Islet of Langerhans (tissue), 1 donor: ENCODE results near the gene CCDC198.
A peak's percentile ranks its signal among the peaks of the same experiment; 100 is the strongest.

Source experiments
- FAIRE-seq: peaks from one replicate; lab custom pipeline; 2011; peaks lifted over from hg19 to GRCh38; lab: Jason Lieb, UNC

CCDC198 gene, protein sequence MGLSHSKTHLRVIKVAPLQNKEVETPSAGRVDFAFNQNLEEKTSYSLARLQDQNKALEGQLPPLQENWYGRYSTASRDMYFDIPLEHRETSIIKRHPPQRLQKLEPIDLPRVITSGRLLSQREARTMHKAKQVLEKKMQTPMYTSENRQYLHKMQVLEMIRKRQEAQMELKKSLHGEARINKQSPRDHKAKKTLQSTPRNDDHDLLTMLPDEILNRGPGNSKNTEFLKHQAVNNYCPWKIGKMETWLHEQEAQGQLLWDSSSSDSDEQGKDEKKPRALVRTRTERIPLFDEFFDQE

GRCh38 chr14:57493467-57494181 lies at the start of gene CCDC198:
TSS of gene CCDC198 (minus strand) at chr14:57493857. CDS start at chr14:57493715, 142 bp downstream.
- peak; percentile 96 for FAIRE-seq

GRCh38 chr14:57533214-57533613 lies 39.6 kb upstream of the CCDC198 start:
- FAIRE-seq, result peak; percentile 95

DNA sequence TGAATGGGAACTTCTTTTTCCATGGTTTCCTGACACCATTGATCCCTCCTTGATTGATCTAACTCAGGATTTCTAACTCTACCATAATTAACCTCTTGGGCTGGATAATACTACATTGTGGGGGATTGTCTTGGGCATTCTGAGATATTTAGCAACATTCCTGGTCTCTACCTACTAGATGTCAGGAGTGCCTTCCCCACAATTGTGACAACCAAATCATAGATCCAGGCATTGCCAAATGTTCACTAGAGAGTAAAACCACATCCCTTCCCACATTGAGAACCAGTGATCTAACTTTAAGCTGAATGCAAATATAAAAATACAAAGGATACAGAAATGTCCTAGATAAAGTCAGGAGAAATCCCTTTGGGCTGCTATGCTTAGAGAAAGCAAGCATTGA lies 36.9 kb upstream of the CCDC198 start:
- FAIRE-seq, result no peak

- no peak for FAIRE-seq
These were observed 33.3 kb upstream of the CCDC198 start for GRCh38 chr14:57526942-57527341.

DNA sequence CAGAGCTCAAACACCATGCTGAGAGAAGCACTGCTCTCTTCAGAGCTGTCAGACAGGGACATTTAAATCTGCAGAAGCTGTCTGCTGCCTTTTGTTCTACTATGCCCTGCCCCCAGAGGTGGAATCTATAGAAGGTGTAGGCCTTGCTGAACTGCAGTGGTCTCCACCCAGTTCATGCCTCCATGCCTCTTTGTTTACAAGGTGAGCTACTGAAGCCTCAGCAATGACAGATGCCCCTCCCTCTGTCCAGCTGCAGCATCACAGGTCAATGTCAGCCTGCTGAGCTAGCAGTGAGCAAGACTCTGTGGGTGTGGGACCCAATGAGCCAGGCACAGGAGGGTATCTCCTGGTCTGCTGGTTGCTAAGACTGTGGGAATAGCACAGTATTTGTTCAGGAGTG lies 25.4 kb upstream of the CCDC198 start:
- no peak for FAIRE-seq

GRCh38 chr14:57512220-57512619 lies 18.6 kb upstream of the CCDC198 start:
- FAIRE-seq, result peak; percentile 38

GRCh38 chr14:57508756-57509155 lies 15.1 kb upstream of the CCDC198 start:
- FAIRE-seq, result no peak

- FAIRE-seq, result no peak
These were observed 9.1 kb upstream of the CCDC198 start for GRCh38 chr14:57502586-57503254.

- no peak for FAIRE-seq
These were observed 7.4 kb upstream of the CCDC198 start for GRCh38 chr14:57501039-57501557.

- peak; percentile 62 for FAIRE-seq
These were observed 5.0 kb upstream of the CCDC198 start for GRCh38 chr14:57498659-57499058.

DNA sequence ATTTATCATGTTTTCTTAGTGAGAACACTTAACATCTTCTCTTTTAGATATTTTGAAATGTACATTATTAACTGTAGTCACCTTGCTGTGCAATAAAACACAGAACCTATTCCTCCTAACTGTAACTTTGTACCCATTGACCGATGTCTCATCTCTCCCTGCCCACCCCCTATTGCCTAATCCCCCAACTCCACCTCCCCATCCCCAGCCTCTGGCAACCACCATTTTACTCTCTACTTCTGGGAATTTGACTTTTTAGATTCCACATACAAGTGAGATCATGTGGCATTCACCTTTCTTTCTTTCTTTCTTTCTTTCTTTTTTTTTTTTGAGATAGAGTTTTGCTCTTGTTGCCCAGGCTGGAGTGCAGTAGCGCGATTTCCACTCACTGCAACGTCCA lies 4.4 kb upstream of the CCDC198 start:
- FAIRE-seq, result no peak

- FAIRE-seq, result no peak
These were observed 1.8 kb upstream of the CCDC198 start for GRCh38 chr14:57495416-57495815.

GRCh38 chr14:57492859-57493258 lies 798 bp downstream of the CCDC198 start:
- FAIRE-seq, result peak; percentile 73

GRCh38 chr14:57491640-57492039 lies 2.0 kb downstream of the CCDC198 start:
- no peak for FAIRE-seq

GRCh38 chr14:57487771-57488170 lies 5.9 kb downstream of the CCDC198 start:
- FAIRE-seq, result no peak

GRCh38 chr14:57486767-57487379 lies 6.8 kb downstream of the CCDC198 start:
- FAIRE-seq, result peak; percentile 100

DNA sequence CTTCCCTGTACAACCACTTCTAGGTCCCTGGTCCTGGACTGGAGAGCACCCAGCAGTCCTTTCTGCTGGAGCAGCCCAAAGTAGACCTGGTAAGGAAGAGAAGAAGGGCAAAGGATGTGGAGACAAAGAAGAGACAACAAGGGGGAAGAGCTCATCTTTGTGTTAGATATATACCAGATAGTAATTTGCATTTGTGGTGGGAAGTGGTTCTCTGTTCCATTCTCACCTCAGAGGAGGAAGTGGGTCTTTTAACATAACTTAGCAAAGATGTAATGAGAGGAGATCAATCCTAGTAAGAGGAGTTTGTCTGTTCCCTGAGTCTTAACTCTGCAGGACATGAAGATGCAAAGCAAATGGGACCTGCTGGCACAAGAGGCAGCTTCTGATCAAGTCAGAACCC lies 8.0 kb downstream of the CCDC198 start:
- FAIRE-seq, result no peak

GRCh38 chr14:57482120-57482519 lies 11.5 kb downstream of the CCDC198 start:
- FAIRE-seq, result no peak

DNA sequence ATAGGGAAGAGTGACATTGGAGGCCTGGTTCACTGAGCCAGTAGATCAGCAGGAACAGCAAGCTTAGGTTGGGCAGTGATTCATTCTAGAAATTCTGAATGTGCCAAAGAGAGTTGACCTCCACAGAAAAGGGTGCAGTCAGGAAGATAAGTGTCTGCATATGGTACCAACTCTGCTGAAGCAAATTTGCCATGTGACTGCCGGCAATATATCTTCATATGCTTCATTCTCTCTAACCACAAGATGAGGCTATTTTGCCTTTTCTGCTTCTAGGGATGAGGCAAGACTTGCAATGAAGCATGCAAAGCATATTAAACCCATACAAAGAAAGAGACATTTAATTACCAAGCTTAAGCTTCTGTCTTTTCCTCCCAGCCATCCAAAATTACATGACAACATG lies 13.6 kb downstream of the CCDC198 start:
- no peak for FAIRE-seq

- no peak for FAIRE-seq
These were observed 14.5 kb downstream of the CCDC198 start for GRCh38 chr14:57479197-57479596.

DNA sequence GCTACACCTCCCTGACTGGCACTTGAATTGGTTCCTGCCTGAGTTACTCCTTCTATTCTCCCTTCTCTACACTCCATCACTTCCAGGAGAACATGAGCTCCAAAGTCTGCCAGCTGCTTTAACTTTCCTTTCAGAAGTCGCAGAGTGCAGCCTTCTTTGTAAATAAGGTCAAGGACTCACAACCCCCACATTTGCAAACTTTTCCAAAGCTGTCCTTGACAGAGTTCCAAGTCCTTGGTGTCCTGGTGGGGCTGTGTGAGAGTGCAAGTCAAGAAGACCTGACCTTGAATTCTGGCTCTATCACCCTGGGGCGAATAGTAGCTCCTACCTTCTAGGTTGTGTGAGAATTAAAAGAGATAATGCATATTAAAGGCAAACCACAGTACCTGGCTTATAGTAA lies 15.6 kb downstream of the CCDC198 start:
- no peak for FAIRE-seq

DNA sequence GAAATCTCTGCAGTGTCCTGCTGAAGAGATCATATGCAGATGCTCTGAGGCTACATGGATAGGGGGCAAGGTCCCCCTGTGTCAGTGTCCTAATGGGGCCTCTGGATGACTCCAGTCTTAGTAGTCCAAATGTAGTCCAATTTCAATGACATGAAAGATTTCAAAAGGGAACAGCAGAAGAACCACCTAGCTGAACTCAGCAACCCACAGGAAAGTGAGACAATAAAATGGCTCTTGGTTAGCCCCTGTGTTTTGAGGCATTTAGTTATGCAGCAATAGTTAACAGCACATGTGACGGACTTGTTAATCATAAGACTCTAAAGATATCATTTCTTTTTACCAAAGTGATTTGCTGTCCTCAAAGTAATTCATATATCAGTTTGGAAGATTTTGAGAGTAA lies 22.7 kb downstream of the CCDC198 start:
- no peak for FAIRE-seq
